ENCODE results near the gene ZSCAN5A. TPM values are rescaled to one million over a fixed set of nuclear protein-coding genes. Genes with fewer than 3 reads are reported as not detected.
"Not testable (repeated sequence)": the region's sequence is repeated elsewhere in the genome, so short reads cannot be mapped to it uniquely, and the experiment has no call there.

ZSCAN5A gene
- total RNA-seq, 1 experiment from 2014 or later: 12.9 TPM

- H3K4me3 ChIP-seq (ENCODE audit: insufficient read depth, low read depth, low read length): no peak overlapping the region
- no peaks in the 10 kb centered on the region for H3K27me3 ChIP-seq (ENCODE audit: control insufficient read depth, insufficient read depth, low read length)
- H3K36me3 ChIP-seq (replicated peaks; ENCODE audit: control insufficient read depth, insufficient read depth, low read length): no peaks in the 10 kb centered on the region
- DNase-seq: no peak
Observed at GRCh38 chr19:56270676-56271075, 44.0 kb downstream of the ZSCAN5A start.

GRCh38 chr19:56269348-56269747 is 45.3 kb downstream of the ZSCAN5A start:
- no peaks in the 10 kb centered on the region for H3K27me3 ChIP-seq (ENCODE audit: control insufficient read depth, insufficient read depth, low read length)
- no peak for DNase-seq
- no peak overlapping the region for H3K4me3 ChIP-seq (ENCODE audit: insufficient read depth, low read depth, low read length)
- H3K36me3 ChIP-seq (replicated peaks; ENCODE audit: control insufficient read depth, insufficient read depth, low read length): no peaks in the 10 kb centered on the region

- no peak overlapping the region for H3K4me3 ChIP-seq (ENCODE audit: insufficient read depth, low read depth, low read length)
- no peaks in the 10 kb centered on the region for H3K27me3 ChIP-seq (ENCODE audit: control insufficient read depth, insufficient read depth, low read length)
- no peaks in the 10 kb centered on the region; the same call in 1 of the 2 replicates for H3K36me3 ChIP-seq (replicated peaks; ENCODE audit: control insufficient read depth, insufficient read depth, low read length)
- DNase-seq: no peak
Observed at GRCh38 chr19:56266051-56266450, 48.6 kb downstream of the ZSCAN5A start.

- H3K27me3 ChIP-seq (ENCODE audit: control insufficient read depth, insufficient read depth, low read length): no peaks in the 10 kb centered on the region
- no peaks in the 10 kb centered on the region; the same call in 1 of the 2 replicates for H3K36me3 ChIP-seq (replicated peaks; ENCODE audit: control insufficient read depth, insufficient read depth, low read length)
- DNase-seq: no peak
- H3K4me3 ChIP-seq (ENCODE audit: insufficient read depth, low read depth, low read length): no peak overlapping the region
Observed at GRCh38 chr19:56263319-56263718, 51.3 kb downstream of the ZSCAN5A start.

- not testable (repeated sequence) for DNase-seq; H3K27me3 ChIP-seq (ENCODE audit: control insufficient read depth, insufficient read depth, low read length); H3K4me3 ChIP-seq (ENCODE audit: insufficient read depth, low read depth, low read length); H3K36me3 ChIP-seq (replicated peaks; ENCODE audit: control insufficient read depth, insufficient read depth, low read length)
Observed at GRCh38 chr19:56261932-56262331, 52.7 kb downstream of the ZSCAN5A start.

- H3K4me3 ChIP-seq (ENCODE audit: insufficient read depth, low read depth, low read length): no peak overlapping the region
- DNase-seq: no peak
- H3K36me3 ChIP-seq (replicated peaks; ENCODE audit: control insufficient read depth, insufficient read depth, low read length): no peaks in the 10 kb centered on the region; the same call in 1 of the 2 replicates
Observed at GRCh38 chr19:56261145-56261544, 53.5 kb downstream of the ZSCAN5A start.

GRCh38 chr19:56258272-56258671 is 56.4 kb downstream of the ZSCAN5A start:
- Histone ChIP-seq H3K4me3 (ENCODE audit: insufficient read depth, low read depth, low read length) (no peak overlapping the region), H3K27me3 (ENCODE audit: control insufficient read depth, insufficient read depth, low read length) (no peaks in the 10 kb centered on the region), H3K36me3 (replicated peaks; ENCODE audit: control insufficient read depth, insufficient read depth, low read length) (no peaks in the 10 kb centered on the region; the same call in 1 of the 2 replicates)
- no peak for DNase-seq

More at GRCh38 chr19:56261145-56261544, 53.5 kb downstream of the ZSCAN5A start:
- H3K27me3 ChIP-seq (ENCODE audit: control insufficient read depth, insufficient read depth, low read length): no peaks in the 10 kb centered on the region

- no peaks in the 10 kb centered on the region for H3K36me3 ChIP-seq (replicated peaks; ENCODE audit: control insufficient read depth, insufficient read depth, low read length)
- no peak overlapping the region for H3K4me3 ChIP-seq (ENCODE audit: insufficient read depth, low read depth, low read length)
- no peaks in the 10 kb centered on the region for H3K27me3 ChIP-seq (ENCODE audit: control insufficient read depth, insufficient read depth, low read length)
- no peak for DNase-seq
Observed at GRCh38 chr19:56253737-56254136, 60.9 kb downstream of the ZSCAN5A start.

- Histone ChIP-seq H3K4me3 (ENCODE audit: insufficient read depth, low read depth, low read length) (no peak overlapping the region), H3K27me3 (ENCODE audit: control insufficient read depth, insufficient read depth, low read length) (no peaks in the 10 kb centered on the region), H3K36me3 (replicated peaks; ENCODE audit: control insufficient read depth, insufficient read depth, low read length) (no peaks in the 10 kb centered on the region)
- peak; percentile 88 for DNase-seq
Observed at GRCh38 chr19:56252699-56253422, 61.8 kb downstream of the ZSCAN5A start.

- H3K36me3 ChIP-seq (replicated peaks; ENCODE audit: control insufficient read depth, insufficient read depth, low read length); DNase-seq; H3K27me3 ChIP-seq (ENCODE audit: control insufficient read depth, insufficient read depth, low read length); H3K4me3 ChIP-seq (ENCODE audit: insufficient read depth, low read depth, low read length): not testable (repeated sequence)
Observed at GRCh38 chr19:56248736-56249338, 65.8 kb downstream of the ZSCAN5A start.

GRCh38 chr19:56245764-56246163 is 68.9 kb downstream of the ZSCAN5A start:
- not testable (repeated sequence) for H3K4me3 ChIP-seq (ENCODE audit: insufficient read depth, low read depth, low read length); DNase-seq; H3K36me3 ChIP-seq (replicated peaks; ENCODE audit: control insufficient read depth, insufficient read depth, low read length)

GRCh38 chr19:56245121-56245740 is 69.4 kb downstream of the ZSCAN5A start:
- Histone ChIP-seq H3K36me3 (replicated peaks; ENCODE audit: control insufficient read depth, insufficient read depth, low read length) (no peaks in the 10 kb centered on the region), H3K27me3 (ENCODE audit: control insufficient read depth, insufficient read depth, low read length) (no peaks in the 10 kb centered on the region), H3K4me3 (ENCODE audit: insufficient read depth, low read depth, low read length) (no peak overlapping the region)
- no peak for DNase-seq

More at GRCh38 chr19:56245764-56246163, 68.9 kb downstream of the ZSCAN5A start:
- H3K27me3 ChIP-seq (ENCODE audit: control insufficient read depth, insufficient read depth, low read length): not testable (repeated sequence)

GRCh38 chr19:56223481-56223880 is 91.2 kb downstream of the ZSCAN5A start:
- H3K27me3 ChIP-seq (ENCODE audit: control insufficient read depth, insufficient read depth, low read length): no peaks in the 10 kb centered on the region
- no peak overlapping the region for H3K4me3 ChIP-seq (ENCODE audit: insufficient read depth, low read depth, low read length)
- H3K36me3 ChIP-seq (replicated peaks; ENCODE audit: control insufficient read depth, insufficient read depth, low read length): no peaks in the 10 kb centered on the region
- DNase-seq: no peak

GRCh38 chr19:56222901-56223300 is 91.7 kb downstream of the ZSCAN5A start:
- H3K4me3 ChIP-seq (ENCODE audit: insufficient read depth, low read depth, low read length): no peak overlapping the region
- peak; percentile 76 for DNase-seq
- H3K27me3 ChIP-seq (ENCODE audit: control insufficient read depth, insufficient read depth, low read length): no peaks in the 10 kb centered on the region; the same call in 1 of the 2 replicates
- no peaks in the 10 kb centered on the region for H3K36me3 ChIP-seq (replicated peaks; ENCODE audit: control insufficient read depth, insufficient read depth, low read length)

- Histone ChIP-seq H3K27me3 (ENCODE audit: control insufficient read depth, insufficient read depth, low read length) (peaks cover 1% of the 10 kb centered on the region; the same call in 1 of the 2 replicates), H3K36me3 (replicated peaks; ENCODE audit: control insufficient read depth, insufficient read depth, low read length) (no peaks in the 10 kb centered on the region), H3K4me3 (ENCODE audit: insufficient read depth, low read depth, low read length) (no peak overlapping the region)
- no peak for DNase-seq
Observed at GRCh38 chr19:56221851-56222250, 92.8 kb downstream of the ZSCAN5A start.
